A673 (cell line): Measurements from ENCODE around the gene ZNF503. TPM values are rescaled to one million over a fixed set of nuclear protein-coding genes. Genes with fewer than 3 reads are reported as not detected.

Source experiments
- BruUV-seq: library from RNA; stranded (reverse); fragments of 400-500 nt; replicated peaks from 2 replicates; lab custom pipeline; 2021; lab: Mats Ljungman, UMichigan
- CTCF ChIA-PET: fragments of 300-600 bp; sonication (Branson Sonifier 250); formaldehyde crosslinking; loops from one replicate; lab custom pipeline; 2022; ENCODE audit warnings: antibody characterized with exemption; lab: Charles Lee
- POLR2A ChIA-PET: fragments of 300-600 bp; sonication (Branson Sonifier 250); formaldehyde crosslinking; loops from one replicate; lab custom pipeline; 2022; ENCODE audit warnings: antibody characterized with exemption; ENCODE audit not compliant: low non-redundant PET; lab: Charles Lee
- DNase-seq: peaks from one replicate; pipeline ENCODE4 v3.0.0-alpha.2; 2015; ENCODE audit warnings: low spot score
- H3K27ac ChIP-seq: fragments of 200-600 bp; sonication (generic); 2 replicates; pipeline ENCODE4 v1.5.1; 2016; ENCODE audit warnings: mixed run types, low read depth, mild to moderate bottlenecking, mixed read lengths, antibody characterized with exemption, low read length; ENCODE audit not compliant: poor library complexity, severe bottlenecking
- H3K27me3 ChIP-seq: fragments of 200-600 bp; sonication (generic); replicated peaks from 2 replicates; pipeline ENCODE4 v1.6.1; 2017; ENCODE audit warnings: mixed run types, low read depth, mild to moderate bottlenecking, mixed read lengths, antibody characterized with exemption, low read length; ENCODE audit not compliant: insufficient read depth, poor library complexity
- H3K36me3 ChIP-seq: fragments of 200-600 bp; sonication (generic); 2 replicates; pipeline ENCODE4 v1.6.1; 2016; ENCODE audit warnings: mixed run types, mild to moderate bottlenecking, mixed read lengths, antibody characterized with exemption, low read length; ENCODE audit not compliant: insufficient read depth, poor library complexity, severe bottlenecking
- H3K4me1 ChIP-seq: fragments of 200-600 bp; sonication (generic); 2 replicates; pipeline ENCODE4 v1.6.1; 2017; ENCODE audit warnings: mixed run types, mild to moderate bottlenecking, mixed read lengths, antibody characterized with exemption, low read length; ENCODE audit not compliant: insufficient read depth, poor library complexity, severe bottlenecking
- H3K4me3 ChIP-seq: fragments of 200-600 bp; sonication (generic); 2 replicates; pipeline ENCODE4 v1.5.1; 2016; ENCODE audit warnings: low read depth, mixed run types, mild to moderate bottlenecking, mixed read lengths, low read length; ENCODE audit not compliant: poor library complexity, severe bottlenecking
- H3K9me3 ChIP-seq: fragments of 200-600 bp; sonication (generic); 2 replicates; pipeline ENCODE4 v1.6.1; 2016; ENCODE audit warnings: mixed run types, low read depth, mild to moderate bottlenecking, mixed read lengths, antibody characterized with exemption, low read length; ENCODE audit not compliant: poor library complexity, severe bottlenecking
- CTCF ChIP-seq: fragments of 300-800, 200-600 bp; sonication (generic); conservative IDR thresholded peaks from 2 replicates; pipeline ENCODE4 v1.5.1; 2017; ENCODE audit warnings: low read depth, mild to moderate bottlenecking, antibody characterized with exemption, low read length, moderate library complexity, mixed read lengths
- EZH2 ChIP-seq: fragments of 200-600 bp; sonication (generic); IDR thresholded peaks from 2 replicates; pipeline ENCODE4 v1.6.1; 2017; ENCODE audit warnings: borderline replicate concordance, low read depth, mild to moderate bottlenecking, mixed read lengths, antibody characterized with exemption, low read length; ENCODE audit not compliant: poor library complexity, severe bottlenecking
- intact Hi-C: fragments of 100-400 bp; cut with micrococcal nuclease; formaldehyde crosslinking; loops from one replicate; pipeline ENCODE4 v1.10.0; 2022; ENCODE audit not compliant: unreplicated experiment
- total RNA-seq: library from RNA; stranded (reverse); gene quantifications from 2 replicates; pipeline ENCODE4 v1.2.3, GENCODE V29; 2021

The ZNF503 gene
- total RNA-seq, 1 experiment from 2014 or later = 1.2 TPM

- Histone ChIP-seq H3K4me1 (no peaks in the 10 kb centered on the region), H3K36me3 (no peaks in the 10 kb centered on the region), H3K27ac (no peak overlapping the region), H3K4me3 (no peak overlapping the region), H3K9me3 (no peaks in the 10 kb centered on the region), H3K27me3 (peaks cover 72% of the 10 kb centered on the region)
- intact Hi-C loops = no loop called here
- no TSS peak for BruUV-seq
- TF ChIP-seq EZH2 = no peak
- TF ChIP-seq CTCF = no peak
- DNase-seq = no peak
- POLR2A ChIA-PET = no interaction called here
- CTCF ChIA-PET = no interaction called here
Measured at GRCh38 chr10:75386128-75386527, 15.4 kb downstream of the ZNF503 start.

- no peak for TF ChIP-seq EZH2
- TF ChIP-seq CTCF = no peak
- no peak overlapping the region for H3K4me3 ChIP-seq
- H3K27ac ChIP-seq = no peak overlapping the region
- peaks cover 70% of the 10 kb centered on the region for H3K27me3 ChIP-seq
- DNase-seq = no peak
- ChIA-PET CTCF (no interaction called here), POLR2A (no interaction called here)
- peaks cover 10% of the 10 kb centered on the region for H3K4me1 ChIP-seq
- intact Hi-C loops = no loop called here
- no peaks in the 10 kb centered on the region for H3K36me3 ChIP-seq
- BruUV-seq = no TSS peak
- H3K9me3 ChIP-seq = no peaks in the 10 kb centered on the region
Measured at GRCh38 chr10:75379817-75380216, 21.7 kb downstream of the ZNF503 start.

GRCh38 chr10:75379212-75379724 is 22.3 kb downstream of the ZNF503 start:
- peak; percentile 84 for DNase-seq
- ChIA-PET POLR2A (no interaction called here), CTCF (no interaction called here)
- BruUV-seq = no TSS peak
- Histone ChIP-seq H3K9me3 (no peaks in the 10 kb centered on the region), H3K4me1 (peaks cover 10% of the 10 kb centered on the region), H3K27ac (no peak overlapping the region), H3K27me3 (peaks cover 75% of the 10 kb centered on the region), H3K4me3 (no peak overlapping the region), H3K36me3 (no peaks in the 10 kb centered on the region)
- TF ChIP-seq EZH2 (no peak), CTCF (no peak)
- intact Hi-C loops = no loop called here
